Measurements from ENCODE around the gene MARCHF6. TPM values are rescaled to one million over a fixed set of nuclear protein-coding genes. Genes with fewer than 3 reads are reported as not detected.

The MARCHF6 gene
- total and polyA plus RNA-seq, 9 of the 15 experiments (the other 6 are each of a cell fraction or from before 2014, with no cell fraction given): 74.1 to 456 (median 116) TPM

GRCh38 chr5:10319202-10319851, 34.2 kb upstream of the MARCHF6 start:
- in situ Hi-C loops (cut with MboI): no loop called here
- CTCF ChIA-PET (ENCODE audit: low intra/inter-chr PET ratio): interaction anchor here (0.6 kb wide), 1 partner anchor 37 kb away, joined by 3 read pairs; no protein-coding TSS in a partner anchor
- H3K4me3 ChIP-seq: no peak overlapping the region
- H3K79me2 ChIP-seq (ENCODE audit: control insufficient read depth, insufficient read depth, low read length): no peaks in the 10 kb centered on the region
- no peaks in the 10 kb centered on the region for H3K9me3 ChIP-seq (replicated peaks; ENCODE audit: control insufficient read depth, insufficient read depth, low read depth, low read length)
- peak overlapping the region; percentile 77 for H3K27ac ChIP-seq (ENCODE audit: extremely low read depth, low read depth, low read length)
- 8% methylated on average over 11 of the region's 11 CpGs for WGBS (ENCODE audit: insufficient coverage, low coverage, missing lambda C conversion rate)
- DNase-seq (ENCODE audit: extremely low read depth in 1 of 4, low spot score in 3 of 4) (peak; percentile 83 to 96 (median 88)), FAIRE-seq (peak; percentile 99), ATAC-seq (peak; percentile 88)
- BruUV-seq (replicated peaks): no TSS peak
- H2AFZ ChIP-seq (ENCODE audit: low read depth, low read length): peak overlapping the region; percentile 89
- H4K20me1 ChIP-seq (replicated peaks; ENCODE audit: control insufficient read depth, insufficient read depth, low read length): no peaks in the 10 kb centered on the region
- H3K9ac ChIP-seq (ENCODE audit: insufficient read depth in 1 of 2, low read depth in 2 of 2, low read length in 2 of 2): peak overlapping the region; percentile 10 to 37; a peak in 3 of 4 replicates
- POLR2A ChIA-PET: interaction anchor here (0.6 to 4.4 kb wide), 6 partner anchors 10 to 38 kb away, joined by 3 to 31 read pairs (median 7); partner anchors contain the start of genes CMBL and MARCHF6
- no peaks in the 10 kb centered on the region for H3K36me3 ChIP-seq (ENCODE audit: control insufficient read depth, insufficient read depth, low read length)
- intact Hi-C loops (cut with micrococcal nuclease): loop anchor here (1.0 to 5.0 kb wide), 5 partner anchors 34 to 308 kb away; partner anchors contain the start of gene MARCHF6
- no peaks in the 10 kb centered on the region for H3K9me1 ChIP-seq (ENCODE audit: control insufficient read depth, insufficient read depth, low read length)
- peak overlapping the region; percentile 61 for H3K4me2 ChIP-seq (ENCODE audit: insufficient read depth, low read length)
- no peaks in the 10 kb centered on the region; a peak in 1 of 5 replicates for H3K27me3 ChIP-seq (ENCODE audit: control insufficient read depth in 2 of 2, insufficient read depth in 2 of 2, low read length in 2 of 2)
- H3K4me1 ChIP-seq (replicated peaks in 1 of 2; ENCODE audit: control insufficient read depth in 2 of 2, insufficient read depth in 2 of 2, low read length in 2 of 2): peaks cover 40 to 45% of the 10 kb centered on the region in 2 experiments
- TF ChIP-seq CHD7 (IDR thresholded peaks at IDR 0.05; ENCODE audit: low read depth, low read length): no peak
- TF ChIP-seq FOXP1 (CRISPR knock-in tag; IDR thresholded peaks at IDR 0.05): 0 out of 2 replicates have a peak, but pooled peaks have one; percentile 57
- peak; percentile 85; the same call in 1 of the 2 replicates for TF ChIP-seq MECOM (CRISPR knock-in tag; IDR thresholded peaks at IDR 0.05)
- TF ChIP-seq ETV5 (CRISPR knock-in tag; IDR thresholded peaks at IDR 0.05; ENCODE audit: low read depth): 0 out of 2 replicates have a peak, but pooled peaks have one; percentile 44
- TF ChIP-seq ZSCAN29 (IDR thresholded peaks at IDR 0.05): no peak
